ENCODE results near the gene ITGA11. TPM values are rescaled to one million over a fixed set of nuclear protein-coding genes. Genes with fewer than 3 reads are reported as not detected.

ITGA11 gene
- total RNA-seq, 2 donors from 2014 or later: 12.6 to 35.4 TPM

DNA sequence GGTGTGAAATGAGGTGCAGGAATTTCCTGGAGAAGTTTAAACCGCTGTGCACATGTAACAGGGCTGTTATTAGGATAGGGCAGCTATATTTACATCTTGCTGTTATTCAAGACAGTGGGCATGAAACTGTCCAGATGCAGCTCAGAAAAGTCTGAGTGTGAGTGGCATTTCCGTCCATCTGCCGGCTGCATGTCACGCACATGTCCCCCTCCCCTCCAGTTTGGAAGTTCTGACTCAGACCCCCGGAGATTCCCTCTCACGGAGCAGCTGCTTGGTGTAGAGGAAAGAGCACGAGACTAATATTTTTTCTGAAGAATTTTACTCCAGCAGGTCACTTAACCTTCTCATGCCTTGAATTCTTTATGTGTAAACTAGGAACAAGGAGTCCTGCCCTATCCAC is 84.6 kb downstream of the ITGA11 start:
- peaks cover 0 to 15% of the 10 kb centered on the region in 2 donors for H3K4me1 ChIP-seq
- H3K9me3 ChIP-seq: no peaks in the 10 kb centered on the region
- H3K36me3 ChIP-seq: peaks cover 31% of the 10 kb centered on the region
- no peak overlapping the region for H3K4me3 ChIP-seq
- TF ChIP-seq, protein P1, sequence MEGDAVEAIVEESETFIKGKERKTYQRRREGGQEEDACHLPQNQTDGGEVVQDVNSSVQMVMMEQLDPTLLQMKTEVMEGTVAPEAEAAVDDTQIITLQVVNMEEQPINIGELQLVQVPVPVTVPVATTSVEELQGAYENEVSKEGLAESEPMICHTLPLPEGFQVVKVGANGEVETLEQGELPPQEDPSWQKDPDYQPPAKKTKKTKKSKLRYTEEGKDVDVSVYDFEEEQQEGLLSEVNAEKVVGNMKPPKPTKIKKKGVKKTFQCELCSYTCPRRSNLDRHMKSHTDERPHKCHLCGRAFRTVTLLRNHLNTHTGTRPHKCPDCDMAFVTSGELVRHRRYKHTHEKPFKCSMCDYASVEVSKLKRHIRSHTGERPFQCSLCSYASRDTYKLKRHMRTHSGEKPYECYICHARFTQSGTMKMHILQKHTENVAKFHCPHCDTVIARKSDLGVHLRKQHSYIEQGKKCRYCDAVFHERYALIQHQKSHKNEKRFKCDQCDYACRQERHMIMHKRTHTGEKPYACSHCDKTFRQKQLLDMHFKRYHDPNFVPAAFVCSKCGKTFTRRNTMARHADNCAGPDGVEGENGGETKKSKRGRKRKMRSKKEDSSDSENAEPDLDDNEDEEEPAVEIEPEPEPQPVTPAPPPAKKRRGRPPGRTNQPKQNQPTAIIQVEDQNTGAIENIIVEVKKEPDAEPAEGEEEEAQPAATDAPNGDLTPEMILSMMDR (IDR thresholded peaks at IDR 0.05): no peak
- no peak overlapping the region for H3K27ac ChIP-seq
- no peak for DNase-seq (ENCODE audit: low spot score)
- no peaks in the 10 kb centered on the region for H3K27me3 ChIP-seq

DNA sequence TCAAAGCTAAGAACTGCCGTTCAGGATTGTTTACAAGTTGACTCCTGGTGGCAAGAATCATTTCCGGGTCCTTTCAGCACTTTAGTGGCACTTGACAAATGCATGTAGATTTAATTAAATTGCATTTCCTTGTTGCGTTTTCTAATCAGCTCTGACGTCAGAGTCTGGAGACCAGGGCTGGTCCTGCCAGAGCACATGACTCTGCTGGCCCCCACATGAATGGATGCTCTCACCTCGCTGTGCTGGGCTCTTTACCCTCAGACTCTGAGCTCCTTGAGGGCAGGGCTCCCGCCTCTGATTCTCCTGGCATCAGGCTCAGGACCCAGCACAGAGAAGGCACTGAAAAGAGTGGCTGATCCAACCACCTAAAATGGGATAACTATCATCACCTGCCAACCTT is 85.0 kb downstream of the ITGA11 start:
- TF ChIP-seq, protein P1 (IDR thresholded peaks at IDR 0.05): no peak
- no peak overlapping the region for H3K27ac ChIP-seq

DNA sequence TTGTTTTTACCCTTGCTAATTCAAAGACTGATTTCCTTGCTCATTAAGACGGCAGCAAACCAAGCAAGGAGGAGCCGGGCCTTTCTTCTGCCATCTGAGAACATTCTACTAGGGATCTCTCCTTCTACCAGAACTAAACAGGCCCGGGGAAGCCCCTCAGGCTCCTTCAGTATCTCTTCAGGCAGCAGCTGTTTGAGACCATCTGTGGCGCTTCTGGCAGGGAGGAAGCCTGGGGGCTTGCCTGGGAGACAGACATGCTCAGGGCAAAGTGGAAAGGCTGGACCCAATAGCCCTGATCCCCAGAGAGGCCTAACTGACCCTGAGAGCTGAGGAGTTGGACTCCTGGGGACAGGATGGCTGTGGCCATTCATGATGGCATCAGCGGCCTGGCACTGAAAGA is 86.5 kb downstream of the ITGA11 start:
- H3K27ac ChIP-seq: no peak overlapping the region
- peaks cover 0 to 29% of the 10 kb centered on the region in 2 donors for H3K4me1 ChIP-seq
- TF ChIP-seq, protein P1 (IDR thresholded peaks at IDR 0.05): no peak
- no peaks in the 10 kb centered on the region for H3K27me3 ChIP-seq
- no peak for DNase-seq (ENCODE audit: low spot score)
- H3K9me3 ChIP-seq: no peaks in the 10 kb centered on the region
- peaks cover 24% of the 10 kb centered on the region for H3K36me3 ChIP-seq
- no peak overlapping the region for H3K4me3 ChIP-seq

More for the DNA sequence above, 85.0 kb downstream of the ITGA11 start:
- Histone ChIP-seq H3K4me1 (peaks cover 0 to 15% of the 10 kb centered on the region in 2 donors), H3K36me3 (peaks cover 31% of the 10 kb centered on the region), H3K27me3 (no peaks in the 10 kb centered on the region), H3K9me3 (no peaks in the 10 kb centered on the region), H3K4me3 (no peak overlapping the region)
- DNase-seq (ENCODE audit: low spot score): no peak

DNA sequence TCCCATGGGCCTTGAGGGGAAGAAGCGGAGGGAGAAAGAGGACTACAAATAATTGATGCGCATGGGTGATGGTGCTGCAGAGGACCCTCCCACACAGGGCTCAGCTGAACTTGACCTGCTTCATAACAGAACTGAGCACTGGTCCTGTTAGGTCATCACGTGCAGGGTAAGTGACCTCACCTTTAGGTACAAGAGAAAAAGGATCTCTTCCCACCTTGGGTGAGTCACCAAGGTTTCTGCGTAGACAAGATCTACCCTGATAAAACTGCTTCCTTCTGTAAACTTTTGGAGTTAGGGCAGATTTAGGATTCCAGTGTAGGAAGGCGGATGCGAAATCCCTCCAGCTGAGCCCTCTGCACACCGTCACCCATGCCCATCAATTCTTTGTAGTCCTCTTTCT is 87.4 kb downstream of the ITGA11 start:
- DNase-seq (ENCODE audit: low spot score): no peak
- Histone ChIP-seq H3K4me1 (peaks cover 0 to 38% of the 10 kb centered on the region in 2 donors), H3K27ac (no peak overlapping the region), H3K36me3 (peaks cover 15% of the 10 kb centered on the region), H3K27me3 (no peaks in the 10 kb centered on the region), H3K9me3 (no peaks in the 10 kb centered on the region), H3K4me3 (no peak overlapping the region)
- TF ChIP-seq, protein P1 (IDR thresholded peaks at IDR 0.05): no peak

DNA sequence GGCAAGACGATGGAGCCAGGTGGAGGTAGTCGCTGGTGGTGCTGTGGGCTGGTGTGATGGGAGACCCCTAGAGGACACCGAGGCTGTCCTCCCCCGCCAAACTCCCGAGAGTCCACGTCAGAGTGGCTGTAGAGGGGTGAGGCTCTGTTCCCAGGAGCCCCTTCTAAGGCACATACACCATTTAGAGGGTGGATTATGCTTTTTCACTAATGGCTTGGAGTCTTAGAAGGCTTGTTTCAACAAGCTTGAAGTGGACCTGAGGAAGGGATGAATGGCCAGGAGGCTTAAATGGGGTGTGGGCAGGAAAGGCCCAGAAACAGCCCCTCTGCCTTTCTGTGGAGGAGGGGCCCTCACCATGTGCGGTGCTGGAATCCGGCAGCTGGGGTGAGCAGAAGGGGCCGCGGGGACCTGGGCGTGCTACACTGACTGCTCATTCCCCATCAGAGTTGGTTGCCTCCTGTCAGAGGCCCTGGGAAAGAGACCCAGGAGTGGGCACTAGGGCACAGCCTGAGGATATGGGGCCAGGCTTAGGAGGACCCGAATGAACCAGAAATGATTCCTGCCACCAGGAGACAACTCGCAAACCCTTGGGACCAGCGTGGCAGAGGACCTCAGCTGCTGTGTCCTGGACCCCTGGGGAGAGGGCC is 88.3 kb downstream of the ITGA11 start:
- no peak overlapping the region for H3K27ac ChIP-seq
- H3K4me3 ChIP-seq: no peak overlapping the region
- TF ChIP-seq, protein P1 (IDR thresholded peaks at IDR 0.05): no peak
- DNase-seq (ENCODE audit: low spot score): no peak
- H3K36me3 ChIP-seq: peaks cover 7% of the 10 kb centered on the region
- H3K4me1 ChIP-seq: peaks cover 0 to 45% of the 10 kb centered on the region in 2 donors
- no peaks in the 10 kb centered on the region for H3K9me3 ChIP-seq
- H3K27me3 ChIP-seq: no peaks in the 10 kb centered on the region

All from right atrium auricular region (tissue), 2 donors.